ENCODE data around the gene LCE7A.

DNA sequence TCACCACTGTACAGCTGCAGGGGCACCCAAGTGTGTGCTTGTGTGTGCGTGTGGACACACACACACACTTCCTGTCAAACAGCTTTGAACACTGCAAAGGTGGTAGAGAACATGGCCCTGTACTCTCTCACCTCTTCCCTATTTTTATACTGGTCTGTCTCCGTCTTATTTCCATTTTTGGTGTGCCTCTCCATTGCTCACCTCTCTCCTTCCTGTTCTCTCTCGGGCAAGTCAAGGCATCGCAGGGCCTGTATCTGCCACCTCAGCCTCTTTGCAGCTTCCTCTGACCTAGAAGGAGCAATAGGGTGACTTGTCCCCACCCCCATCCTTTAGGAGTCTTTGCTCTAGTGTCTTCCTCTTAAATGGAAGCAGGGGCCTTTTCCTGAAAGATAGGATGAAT, 20.5 kb downstream of the LCE7A start:
- TF ChIP-seq MAFK (IDR thresholded peaks at IDR 0.05; ENCODE audit: low read depth, low read length) (no peak), RAD21 (IDR thresholded peaks at IDR 0.05; ENCODE audit: low read length) (no peak), POLR2A (IDR thresholded peaks at IDR 0.05; ENCODE audit: low read depth, low read length) (no peak), MAZ (IDR thresholded peaks at IDR 0.05; ENCODE audit: borderline replicate concordance, low read depth, low read length) (no peak), CEBPB (IDR thresholded peaks at IDR 0.05; ENCODE audit: low read depth, low read length) (no peak), NFE2L2 (IDR thresholded peaks at IDR 0.05; ENCODE audit: low read depth, low read length) (no peak)
- TF ChIP-seq, protein P1, sequence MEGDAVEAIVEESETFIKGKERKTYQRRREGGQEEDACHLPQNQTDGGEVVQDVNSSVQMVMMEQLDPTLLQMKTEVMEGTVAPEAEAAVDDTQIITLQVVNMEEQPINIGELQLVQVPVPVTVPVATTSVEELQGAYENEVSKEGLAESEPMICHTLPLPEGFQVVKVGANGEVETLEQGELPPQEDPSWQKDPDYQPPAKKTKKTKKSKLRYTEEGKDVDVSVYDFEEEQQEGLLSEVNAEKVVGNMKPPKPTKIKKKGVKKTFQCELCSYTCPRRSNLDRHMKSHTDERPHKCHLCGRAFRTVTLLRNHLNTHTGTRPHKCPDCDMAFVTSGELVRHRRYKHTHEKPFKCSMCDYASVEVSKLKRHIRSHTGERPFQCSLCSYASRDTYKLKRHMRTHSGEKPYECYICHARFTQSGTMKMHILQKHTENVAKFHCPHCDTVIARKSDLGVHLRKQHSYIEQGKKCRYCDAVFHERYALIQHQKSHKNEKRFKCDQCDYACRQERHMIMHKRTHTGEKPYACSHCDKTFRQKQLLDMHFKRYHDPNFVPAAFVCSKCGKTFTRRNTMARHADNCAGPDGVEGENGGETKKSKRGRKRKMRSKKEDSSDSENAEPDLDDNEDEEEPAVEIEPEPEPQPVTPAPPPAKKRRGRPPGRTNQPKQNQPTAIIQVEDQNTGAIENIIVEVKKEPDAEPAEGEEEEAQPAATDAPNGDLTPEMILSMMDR (conservative IDR thresholded peaks at IDR 0.05; ENCODE audit: low read depth, low read length): no peak
